Activated T-helper 1 cell treated with anti-CD3 and anti-CD28 coated beads, Interleukin-12 subunit alpha, Interleukin-12 subunit beta, Interleukin-2, Interleukin-4 antibody, amounts not matched to agents 30 ng/mL and 10 ng/mL and 1 ng/mL, durations not matched to agents 14 hours and 24 hours and 36 hours (primary cell): ENCODE measurements around the gene CAMK2B. TPM values are rescaled to one million over a fixed set of nuclear protein-coding genes. Genes with fewer than 3 reads are reported as not detected.

Experiments used
- DNase-seq: peaks from one replicate; pipeline ENCODE4 v3.0.0; 2021; ENCODE audit warnings: low spot score
- H3K27ac Mint-ChIP-seq: one replicate; pipeline ENCODE4 v1.8.0; 2021; ENCODE audit warnings: mild to moderate bottlenecking, mixed read lengths
- H3K27me3 Mint-ChIP-seq: one replicate; pipeline ENCODE4 v1.8.0; 2022; ENCODE audit warnings: mild to moderate bottlenecking, moderate library complexity, mixed read lengths; ENCODE audit not compliant: insufficient read depth
- H3K36me3 Mint-ChIP-seq: one replicate; pipeline ENCODE4 v1.8.0; 2021; ENCODE audit warnings: low read depth, mixed read lengths
- H3K4me1 Mint-ChIP-seq: one replicate; pipeline ENCODE4 v1.8.0; 2021; ENCODE audit warnings: low read depth, mixed read lengths
- H3K4me3 Mint-ChIP-seq: one replicate; pipeline ENCODE4 v1.8.0; 2021; ENCODE audit warnings: mild to moderate bottlenecking, moderate library complexity, mixed read lengths
- H3K9me3 Mint-ChIP-seq: one replicate; pipeline ENCODE4 v1.8.0; 2021; ENCODE audit warnings: mixed read lengths
- intact Hi-C: fragments of 100-400 bp; cut with micrococcal nuclease; formaldehyde crosslinking; loops from one replicate; pipeline ENCODE4 v1.15.1; 2024
- total RNA-seq: library from RNA; stranded (reverse); gene quantifications from 2 replicates; pipeline ENCODE4 v1.2.3, GENCODE V29; 2022

The CAMK2B gene
- total RNA-seq, 1 donor from 2014 or later = 0.47 TPM

- DNase-seq = no peak
- intact Hi-C loops = no loop called here
- H3K27me3 Mint-ChIP-seq = peaks cover 43% of the 10 kb centered on the region
- H3K4me3 Mint-ChIP-seq = no peak overlapping the region
- no peaks in the 10 kb centered on the region for H3K4me1 Mint-ChIP-seq
- no peak overlapping the region for H3K27ac Mint-ChIP-seq
- H3K36me3 Mint-ChIP-seq = no peaks in the 10 kb centered on the region
- no peaks in the 10 kb centered on the region for H3K9me3 Mint-ChIP-seq
Measured at GRCh38 chr7:44311561-44312495, 13.6 kb downstream of the CAMK2B start.

GRCh38 chr7:44310221-44310848 is 15.1 kb downstream of the CAMK2B start:
- H3K27me3 Mint-ChIP-seq = peaks cover 29% of the 10 kb centered on the region
- intact Hi-C loops = no loop called here
- no peaks in the 10 kb centered on the region for H3K9me3 Mint-ChIP-seq

GRCh38 chr7:44309271-44310091 is 15.9 kb downstream of the CAMK2B start:
- no peaks in the 10 kb centered on the region for H3K4me1 Mint-ChIP-seq
- intact Hi-C loops = no loop called here
- no peak overlapping the region for H3K4me3 Mint-ChIP-seq
- no peaks in the 10 kb centered on the region for H3K9me3 Mint-ChIP-seq
- H3K27ac Mint-ChIP-seq = no peak overlapping the region
- DNase-seq = no peak
- H3K27me3 Mint-ChIP-seq = peaks cover 22% of the 10 kb centered on the region
- H3K36me3 Mint-ChIP-seq = no peaks in the 10 kb centered on the region

More at GRCh38 chr7:44310221-44310848, 15.1 kb downstream of the CAMK2B start:
- H3K36me3 Mint-ChIP-seq = no peaks in the 10 kb centered on the region
- DNase-seq = no peak
- H3K4me1 Mint-ChIP-seq = no peaks in the 10 kb centered on the region
- no peak overlapping the region for H3K4me3 Mint-ChIP-seq
- H3K27ac Mint-ChIP-seq = no peak overlapping the region

GRCh38 chr7:44308596-44309270 is 16.7 kb downstream of the CAMK2B start:
- Mint-ChIP-seq H3K27ac (no peak overlapping the region), H3K4me3 (no peak overlapping the region), H3K36me3 (no peaks in the 10 kb centered on the region), H3K4me1 (no peaks in the 10 kb centered on the region), H3K27me3 (peaks cover 21% of the 10 kb centered on the region), H3K9me3 (no peaks in the 10 kb centered on the region)
- no peak for DNase-seq
- intact Hi-C loops = no loop called here

- DNase-seq = no peak
- Mint-ChIP-seq H3K27ac (no peak overlapping the region), H3K27me3 (peaks cover 16% of the 10 kb centered on the region), H3K9me3 (no peaks in the 10 kb centered on the region), H3K36me3 (no peaks in the 10 kb centered on the region), H3K4me1 (no peaks in the 10 kb centered on the region), H3K4me3 (no peak overlapping the region)
- intact Hi-C loops = loop anchor here (1.0 kb wide), 1 partner anchor 67 kb away; no protein-coding TSS in a partner anchor
Measured at GRCh38 chr7:44307905-44308595, 17.3 kb downstream of the CAMK2B start.

- no peaks in the 10 kb centered on the region for H3K4me1 Mint-ChIP-seq
- H3K27me3 Mint-ChIP-seq = peaks cover 15% of the 10 kb centered on the region
- no peak overlapping the region for H3K27ac Mint-ChIP-seq
- no peak overlapping the region for H3K4me3 Mint-ChIP-seq
- H3K36me3 Mint-ChIP-seq = no peaks in the 10 kb centered on the region
- intact Hi-C loops = loop anchor here (1.0 kb wide), 1 partner anchor 66 kb away; no protein-coding TSS in a partner anchor
- no peak for DNase-seq
- no peaks in the 10 kb centered on the region for H3K9me3 Mint-ChIP-seq
Measured at GRCh38 chr7:44307301-44307900, 18.0 kb downstream of the CAMK2B start.

- H3K27ac Mint-ChIP-seq = no peak overlapping the region
- H3K4me3 Mint-ChIP-seq = no peak overlapping the region
- no peaks in the 10 kb centered on the region for H3K4me1 Mint-ChIP-seq
- H3K36me3 Mint-ChIP-seq = no peaks in the 10 kb centered on the region
- no peaks in the 10 kb centered on the region for H3K9me3 Mint-ChIP-seq
- intact Hi-C loops = loop anchor here (1.0 kb wide), 1 partner anchor 65 kb away; no protein-coding TSS in a partner anchor
- DNase-seq = no peak
- peaks cover 20% of the 10 kb centered on the region for H3K27me3 Mint-ChIP-seq
Measured at GRCh38 chr7:44306606-44307005, 18.8 kb downstream of the CAMK2B start.

GRCh38 chr7:44305564-44306507 is 19.6 kb downstream of the CAMK2B start:
- no peak for DNase-seq
- Mint-ChIP-seq H3K9me3 (no peaks in the 10 kb centered on the region), H3K27me3 (peaks cover 20% of the 10 kb centered on the region), H3K4me3 (no peak overlapping the region), H3K4me1 (no peaks in the 10 kb centered on the region), H3K27ac (no peak overlapping the region), H3K36me3 (no peaks in the 10 kb centered on the region)
- intact Hi-C loops = no loop called here

- Mint-ChIP-seq H3K4me1 (no peaks in the 10 kb centered on the region), H3K4me3 (no peak overlapping the region), H3K27me3 (peaks cover 44% of the 10 kb centered on the region), H3K27ac (no peak overlapping the region), H3K9me3 (no peaks in the 10 kb centered on the region), H3K36me3 (no peaks in the 10 kb centered on the region)
- intact Hi-C loops = no loop called here
- no peak for DNase-seq
Measured at GRCh38 chr7:44294325-44295069, 30.9 kb downstream of the CAMK2B start.

- peaks cover 44% of the 10 kb centered on the region for H3K27me3 Mint-ChIP-seq
- H3K4me3 Mint-ChIP-seq = no peak overlapping the region
- no peaks in the 10 kb centered on the region for H3K4me1 Mint-ChIP-seq
- DNase-seq = no peak
- no peaks in the 10 kb centered on the region for H3K9me3 Mint-ChIP-seq
- H3K27ac Mint-ChIP-seq = no peak overlapping the region
- no peaks in the 10 kb centered on the region for H3K36me3 Mint-ChIP-seq
- intact Hi-C loops = no loop called here
Measured at GRCh38 chr7:44293561-44294324, 31.7 kb downstream of the CAMK2B start.
